OCI-M2 (cell line): ENCODE measurements around the gene FAM241A.

Experiments used
- DNase-seq: peaks from one replicate; lab custom pipeline; 2025; ENCODE audit not compliant: unreplicated experiment; lab: John Stamatoyannopoulos, UW

Gene FAM241A

DNA sequence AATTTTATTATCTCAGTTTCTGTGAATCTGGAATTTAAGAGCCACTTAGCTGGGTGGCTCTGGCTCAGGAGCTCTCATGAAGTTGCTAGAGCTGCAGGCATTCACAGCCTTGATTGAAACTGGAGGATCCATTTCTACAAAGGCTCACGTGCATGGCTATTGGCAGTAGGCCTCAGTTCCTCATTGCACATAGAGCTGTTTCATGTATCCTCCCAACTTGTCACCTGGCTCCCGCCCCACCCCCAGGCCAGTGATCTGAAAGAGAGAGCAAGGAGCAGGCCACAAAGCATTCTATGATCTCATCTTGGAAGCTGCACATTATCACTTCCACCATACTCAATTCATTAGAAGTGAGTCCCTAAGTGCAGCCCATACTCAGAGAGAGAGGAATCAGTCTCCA is 67.8 kb downstream of the FAM241A start:
- DNase-seq = no peak

DNA sequence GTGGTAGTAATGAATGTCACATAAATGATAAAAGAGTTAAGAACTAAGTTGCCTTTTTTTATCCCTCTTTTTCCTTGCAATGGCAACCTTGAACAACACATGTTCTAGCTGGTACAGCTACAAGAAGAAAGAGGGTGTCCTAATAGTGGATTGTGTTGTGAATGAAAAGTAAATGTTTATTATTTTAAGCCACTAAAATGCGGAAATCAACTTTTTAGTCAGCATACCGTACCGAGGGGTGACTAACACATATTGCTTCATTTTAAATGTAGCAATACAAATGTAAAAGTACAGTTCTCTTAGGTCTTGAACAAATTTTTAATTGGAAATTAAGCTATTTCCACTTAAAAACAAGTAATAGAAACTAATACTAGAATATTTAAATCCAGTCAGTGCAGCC is 68.6 kb downstream of the FAM241A start:
- DNase-seq = no peak

DNA sequence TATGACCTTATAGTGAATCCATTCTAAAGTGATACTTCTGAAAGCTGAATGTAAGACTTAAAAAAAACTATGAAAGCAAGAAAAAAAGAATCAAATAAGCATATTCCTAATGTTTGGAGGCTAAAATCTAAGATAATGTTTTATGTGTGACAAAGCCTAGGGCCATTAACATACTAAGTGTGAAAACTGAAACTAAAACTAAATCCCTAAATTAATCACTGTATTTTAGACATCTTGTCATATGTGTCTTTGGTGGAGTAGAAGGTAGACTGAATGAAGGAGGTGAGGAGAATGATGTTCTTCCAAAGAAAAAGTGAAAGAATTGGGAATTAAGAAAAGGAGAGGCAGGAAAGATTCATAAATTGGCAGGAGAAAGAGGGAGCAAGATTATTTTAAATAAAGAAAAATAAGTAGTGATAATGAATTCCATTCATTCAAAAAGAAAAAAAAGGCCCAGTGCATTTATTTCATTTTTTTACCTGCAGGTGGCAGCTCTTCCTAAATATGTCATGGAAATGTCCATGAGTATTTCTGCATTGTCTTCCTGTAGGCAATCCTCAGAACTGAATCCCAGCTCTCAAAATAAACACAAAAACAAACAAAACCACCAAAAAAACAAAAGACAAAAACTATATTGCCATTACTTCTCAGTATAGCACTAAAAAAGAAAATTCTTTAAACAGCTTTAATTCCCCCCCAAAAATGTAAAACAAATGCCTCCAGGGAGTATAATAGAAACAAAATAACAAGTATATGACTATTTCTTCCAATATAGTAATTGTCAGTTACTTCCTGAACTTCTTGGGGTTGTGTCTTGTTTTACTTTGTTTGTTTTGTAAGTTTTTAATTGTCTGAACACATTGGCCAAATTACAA is 69.4 kb downstream of the FAM241A start:
- DNase-seq = peak; percentile 10

DNA sequence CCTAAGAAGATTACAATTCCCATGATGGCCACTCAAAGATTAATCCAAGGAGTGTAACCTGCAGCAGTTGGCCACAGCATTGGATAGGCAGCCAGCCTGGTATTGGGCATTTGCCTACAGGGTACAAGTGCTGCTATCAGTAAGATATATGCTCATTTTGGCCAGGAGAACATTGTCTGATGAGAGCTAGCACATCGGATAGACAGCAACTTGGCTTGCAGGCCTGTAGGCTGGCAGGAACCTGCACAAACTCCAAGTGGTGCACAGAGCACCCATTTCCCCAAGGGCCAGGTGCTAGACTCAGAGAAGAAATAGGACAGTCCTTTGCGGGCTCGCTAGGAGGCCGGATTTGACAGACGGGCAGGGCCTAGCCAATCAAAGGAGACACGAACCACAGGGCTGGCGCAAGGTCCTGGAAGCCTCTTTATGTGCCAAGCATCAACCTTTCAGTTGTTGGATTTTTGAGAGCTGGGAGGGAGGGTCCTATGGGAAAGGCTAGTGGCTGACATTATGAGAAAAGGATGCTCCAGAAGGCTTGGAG is 74.6 kb downstream of the FAM241A start:
- no peak for DNase-seq

DNA sequence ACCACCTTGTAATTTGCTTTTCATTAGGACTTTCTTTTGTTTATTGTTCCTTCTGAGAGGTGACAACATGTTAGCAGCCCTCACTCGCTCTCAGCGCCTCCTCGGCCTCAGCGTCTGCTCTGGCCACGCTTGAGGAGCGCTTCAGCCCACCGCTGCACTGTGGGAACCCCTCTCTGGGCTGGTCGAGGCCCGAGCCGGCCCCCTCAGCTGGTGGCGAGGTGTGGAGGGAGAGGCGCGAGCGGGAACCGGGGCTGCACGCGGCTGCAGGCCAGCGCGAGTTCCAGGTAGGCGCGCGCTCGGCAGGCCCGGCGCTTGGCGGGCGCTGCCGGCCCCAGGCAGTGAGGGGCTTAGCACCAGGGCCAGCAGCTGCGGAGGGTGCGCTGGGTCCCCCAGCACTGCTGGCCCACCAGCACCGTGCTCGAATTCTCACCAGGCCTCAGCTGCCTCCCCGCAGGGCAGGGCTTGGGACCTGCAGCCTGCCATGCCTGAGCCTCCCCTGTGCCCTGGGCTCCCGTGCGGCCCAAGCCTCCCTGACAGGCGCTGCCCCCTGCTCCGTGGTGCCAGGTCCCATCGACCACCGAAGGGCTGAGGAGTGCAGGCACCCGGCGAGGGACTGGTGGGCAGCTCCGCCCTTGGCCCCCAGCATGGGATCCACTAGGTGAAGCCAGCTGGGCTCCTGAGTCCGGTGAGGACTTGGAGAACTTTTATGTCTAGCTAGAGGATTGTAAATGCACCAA is 77.1 kb downstream of the FAM241A start:
- no peak for DNase-seq

DNA sequence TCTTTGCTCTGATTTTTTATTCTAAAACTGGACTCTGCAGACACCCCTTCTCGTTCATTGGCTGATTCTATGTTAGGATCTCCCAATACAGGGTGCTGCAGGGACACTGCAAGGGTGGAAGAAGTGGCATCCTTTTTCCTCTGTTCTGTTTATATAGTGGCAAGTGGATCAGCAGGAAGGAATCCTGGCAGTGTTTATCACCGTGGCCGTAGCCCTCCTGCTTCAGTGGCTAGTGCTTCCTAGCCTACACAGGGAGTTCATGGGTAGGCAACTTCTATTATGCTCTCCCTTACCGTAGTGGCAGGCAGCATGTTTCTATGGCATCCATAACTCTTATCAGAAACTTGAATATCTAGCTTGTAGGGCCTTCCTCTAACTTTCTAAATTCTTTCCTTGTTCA is 79.9 kb downstream of the FAM241A start:
- DNase-seq = no peak

DNA sequence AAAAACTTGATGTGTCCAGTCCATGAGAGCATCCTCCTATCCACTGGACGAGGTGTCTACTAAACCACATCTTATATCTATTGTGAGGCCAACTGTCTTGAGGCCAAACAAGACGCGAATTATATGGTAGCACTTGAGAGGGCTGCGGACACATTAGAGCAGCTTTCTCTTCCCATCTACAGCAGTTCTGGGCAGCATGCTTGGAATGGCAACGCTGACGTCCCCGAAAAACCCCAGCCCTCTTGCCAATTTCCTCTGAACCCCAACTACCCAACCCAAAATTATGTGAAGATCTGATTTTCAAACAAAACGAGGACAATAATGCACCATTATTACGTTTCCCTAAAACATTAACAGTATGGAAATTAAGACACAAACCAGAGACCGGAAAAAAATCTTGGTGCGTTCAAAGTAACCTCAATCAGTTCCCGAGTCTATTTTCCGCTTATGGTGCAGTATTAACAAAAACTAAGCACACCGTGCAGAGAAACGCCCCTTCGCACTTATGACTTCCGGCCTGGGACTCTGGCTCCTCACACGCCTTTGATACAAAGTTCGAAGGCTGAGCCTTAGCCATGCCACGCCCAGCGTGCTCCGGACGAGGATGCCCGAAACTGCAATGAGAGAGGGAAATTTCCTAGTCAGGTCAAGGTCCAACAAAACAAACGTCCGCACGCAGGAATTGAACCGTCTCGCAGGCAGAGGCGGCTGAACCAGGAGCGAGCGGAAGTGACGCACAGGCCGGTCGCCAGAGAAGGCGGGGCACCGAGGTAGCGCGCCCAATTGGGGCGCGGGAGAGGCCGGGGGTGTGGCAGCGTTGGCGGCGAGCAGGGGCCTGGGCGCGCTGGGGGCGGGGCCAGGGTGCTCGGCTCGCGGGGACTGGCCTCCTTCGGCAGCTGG is 85.9 kb downstream of the FAM241A start:
- DNase-seq = peak; percentile 18

DNA sequence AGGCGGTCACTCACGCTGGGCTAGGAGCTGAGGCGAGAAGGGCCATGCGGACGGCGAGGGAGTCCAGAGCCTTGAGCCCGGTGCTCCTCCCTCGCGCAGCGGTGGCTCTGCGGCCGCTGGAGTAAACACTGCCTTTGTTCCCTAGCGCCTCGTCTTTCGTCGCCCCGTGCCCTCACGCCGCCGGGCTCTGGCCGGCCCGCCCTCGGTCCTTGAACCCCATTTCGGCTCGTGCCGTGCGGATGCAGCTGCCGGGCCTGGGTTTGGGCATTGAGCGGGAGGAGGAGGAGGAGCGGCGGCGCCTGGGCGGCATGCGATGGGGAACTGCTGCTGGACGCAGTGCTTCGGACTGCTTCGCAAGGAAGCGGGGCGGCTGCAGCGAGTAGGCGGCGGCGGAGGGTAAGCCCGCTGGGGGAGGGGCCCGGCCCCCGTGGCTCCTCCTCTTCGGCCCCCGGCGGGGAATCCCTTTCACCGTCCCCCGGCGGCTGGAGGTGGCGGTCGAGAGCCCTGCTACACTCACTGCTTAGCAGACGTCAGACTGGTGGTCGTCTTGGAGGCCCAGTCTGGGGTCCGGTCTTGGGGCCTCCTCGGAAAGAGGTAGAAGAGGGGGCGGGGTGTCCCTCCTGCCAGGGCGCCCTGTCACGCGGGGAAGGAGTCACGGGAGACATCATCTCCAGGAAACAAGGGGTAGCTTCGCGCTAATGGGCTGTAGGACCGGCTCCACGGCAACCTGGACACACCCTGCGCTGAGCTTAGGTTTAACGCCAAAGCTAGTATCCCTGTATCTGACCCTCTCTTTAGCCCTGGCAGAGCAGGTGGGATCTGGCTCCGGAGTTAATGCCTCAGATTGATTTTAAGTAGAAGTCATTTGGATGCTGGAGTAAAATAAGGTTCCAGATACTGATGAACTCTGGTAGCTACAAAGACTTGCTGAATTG is 86.8 kb downstream of the FAM241A start, which contains the start of gene AP1AR:
AP1AR (plus strand) TSS at position 9 of the 935 bp plus-strand sequence; CDS start at position 314, 305 bp downstream.
- DNase-seq = no peak

DNA sequence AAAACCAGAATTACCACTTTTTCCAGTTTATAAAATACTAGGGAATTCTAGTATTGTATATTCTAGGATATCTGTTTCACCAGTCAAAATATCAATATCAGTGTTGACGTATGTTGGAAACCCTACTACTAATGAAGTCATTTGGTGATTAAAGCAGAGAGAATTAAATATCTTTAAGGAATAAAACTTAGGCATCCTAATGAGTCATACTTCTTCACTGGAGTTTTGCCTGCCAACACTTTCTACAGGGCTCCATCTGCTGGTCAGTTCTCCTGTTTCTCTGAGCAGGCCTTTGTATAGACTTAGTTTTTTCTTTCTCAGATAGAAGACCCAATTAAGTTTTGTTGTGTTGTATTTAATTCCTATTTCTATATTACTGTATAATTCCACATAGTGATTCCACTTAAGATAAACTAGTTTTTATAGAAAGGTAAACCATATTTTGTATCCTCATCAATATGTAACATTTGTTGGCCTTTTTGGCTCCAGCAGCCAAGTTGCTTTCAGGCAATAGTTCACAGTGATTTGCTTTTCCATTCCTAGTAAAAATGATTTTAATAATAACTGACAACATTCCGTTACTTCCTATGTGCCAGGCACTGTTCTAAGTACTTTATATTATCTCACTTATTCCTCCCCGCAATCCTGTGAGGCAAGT is 89.8 kb downstream of the FAM241A start:
- DNase-seq = peak; percentile 21

DNA sequence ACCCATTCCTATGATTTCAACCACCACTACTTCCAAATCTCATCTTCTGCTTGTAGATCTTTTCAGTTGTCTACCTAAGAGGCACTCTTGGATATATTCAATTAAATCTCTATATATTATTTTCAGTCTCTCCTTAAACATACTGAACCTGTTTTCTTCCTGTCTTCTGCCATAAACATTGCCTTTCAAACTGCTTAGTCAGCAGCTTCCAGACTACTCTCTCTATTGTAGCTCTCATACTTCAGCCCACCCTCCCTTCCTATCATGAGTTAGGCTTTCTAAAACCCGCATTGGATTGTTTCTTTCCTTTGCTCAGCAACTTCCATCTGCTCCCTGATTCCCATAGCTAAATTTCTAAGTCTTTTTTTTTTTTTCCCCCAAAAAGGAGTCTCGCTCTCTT is 90.8 kb downstream of the FAM241A start:
- no peak for DNase-seq

DNA sequence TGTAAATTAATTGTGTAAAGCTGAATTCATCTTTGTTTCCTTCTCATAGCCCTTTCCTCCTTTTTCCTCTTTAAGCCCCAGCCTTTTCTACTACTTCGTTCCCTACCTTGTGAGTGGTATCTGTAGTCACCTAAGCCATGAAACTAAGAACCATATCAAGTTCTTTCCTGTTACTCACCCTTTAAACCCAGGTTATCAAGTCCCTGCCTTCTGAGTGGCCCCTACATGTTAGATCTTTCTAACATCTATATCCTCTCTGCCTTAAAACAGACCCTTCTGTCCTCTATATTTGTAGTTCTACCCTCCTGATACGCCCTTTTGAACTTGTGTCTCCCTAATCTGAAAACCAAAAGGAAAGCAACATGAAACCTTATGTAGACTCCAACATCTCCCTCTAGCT is 93.6 kb downstream of the FAM241A start:
- no peak for DNase-seq
